KMS-11 (cell line): ENCODE results near the gene CNTN5.

Source experiments
- H2AFZ ChIP-seq: fragments of 200-600 bp; sonication (generic); 2 replicates; pipeline ENCODE4 v1.6.1; 2016; ENCODE audit warnings: antibody characterized with exemption, mixed run types, low read depth
- H3K27ac ChIP-seq: fragments of 200-600 bp; sonication (generic); 2 replicates; pipeline ENCODE4 v1.6.1; 2016; ENCODE audit warnings: mild to moderate bottlenecking, mixed run types
- H3K27me3 ChIP-seq: fragments of 200-600 bp; sonication (generic); 2 replicates; pipeline ENCODE4 v1.6.1; 2017; ENCODE audit warnings: mild to moderate bottlenecking, low read depth, mixed run types, moderate library complexity; ENCODE audit not compliant: insufficient read depth
- H3K36me3 ChIP-seq: fragments of 200-600 bp; sonication (generic); 2 replicates; pipeline ENCODE4 v1.6.1; 2017; ENCODE audit warnings: mild to moderate bottlenecking, mixed run types; ENCODE audit not compliant: insufficient read depth
- H3K4me1 ChIP-seq: fragments of 200-600 bp; sonication (generic); 2 replicates; pipeline ENCODE4 v1.6.1; 2016; ENCODE audit warnings: mild to moderate bottlenecking, low read depth, mixed run types; ENCODE audit not compliant: poor library complexity, severe bottlenecking
- H3K4me2 ChIP-seq: fragments of 200-600 bp; sonication (generic); 2 replicates; pipeline ENCODE4 v1.7.0; 2016; ENCODE audit warnings: mild to moderate bottlenecking, mixed run types
- H3K4me3 ChIP-seq: fragments of 200-600 bp; sonication (generic); IDR thresholded peaks from 2 replicates; pipeline ENCODE4 v1.6.1; 2017; ENCODE audit warnings: low read depth, low read length, mixed read lengths; ENCODE audit not compliant: insufficient read depth
- H3K79me2 ChIP-seq: fragments of 200-600 bp; sonication (generic); 2 replicates; pipeline ENCODE4 v1.6.1; 2016; ENCODE audit warnings: low read depth, mixed run types; ENCODE audit not compliant: insufficient read depth
- H3K9ac ChIP-seq: fragments of 200-600 bp; sonication (generic); 2 replicates; pipeline ENCODE4 v1.6.1; 2016; ENCODE audit warnings: mild to moderate bottlenecking, mixed run types
- H4K20me1 ChIP-seq: fragments of 200-600 bp; sonication (generic); 2 replicates; pipeline ENCODE4 v1.6.1; 2016; ENCODE audit warnings: mild to moderate bottlenecking, mixed run types; ENCODE audit not compliant: insufficient read depth
- CTCF ChIP-seq: fragments of 200-600 bp; sonication (generic); conservative IDR thresholded peaks from 2 replicates; pipeline ENCODE4 v1.6.1; 2017; ENCODE audit warnings: low read depth, mild to moderate bottlenecking, antibody characterized with exemption, low read length, moderate library complexity, mixed read lengths

The CNTN5 gene

GRCh38 chr11:99241066-99241465 is 220.3 kb downstream of the CNTN5 start:
- H3K9ac ChIP-seq, result no peak overlapping the region
- no peak overlapping the region for H2AFZ ChIP-seq
- H3K4me2 ChIP-seq, result no peak overlapping the region
- H3K79me2 ChIP-seq, result no peaks in the 10 kb centered on the region
- no peaks in the 10 kb centered on the region for H3K4me1 ChIP-seq
- no peak overlapping the region for H3K27ac ChIP-seq
- TF ChIP-seq CTCF, result no peak
- H3K4me3 ChIP-seq, result no peak overlapping the region
- H4K20me1 ChIP-seq, result no peaks in the 10 kb centered on the region
- H3K36me3 ChIP-seq, result no peaks in the 10 kb centered on the region
- no peaks in the 10 kb centered on the region for H3K27me3 ChIP-seq

GRCh38 chr11:99244613-99245012 is 223.9 kb downstream of the CNTN5 start:
- H3K4me1 ChIP-seq, result no peaks in the 10 kb centered on the region
- TF ChIP-seq CTCF, result no peak
- no peak overlapping the region for H3K4me3 ChIP-seq
- no peaks in the 10 kb centered on the region for H3K36me3 ChIP-seq
- no peaks in the 10 kb centered on the region for H4K20me1 ChIP-seq
- H3K27ac ChIP-seq, result no peak overlapping the region
- H3K9ac ChIP-seq, result no peak overlapping the region
- H3K79me2 ChIP-seq, result no peaks in the 10 kb centered on the region
- H2AFZ ChIP-seq, result no peak overlapping the region
- H3K4me2 ChIP-seq, result no peak overlapping the region
- H3K27me3 ChIP-seq, result no peaks in the 10 kb centered on the region

- no peaks in the 10 kb centered on the region for H4K20me1 ChIP-seq
- no peaks in the 10 kb centered on the region for H3K4me1 ChIP-seq
- no peak overlapping the region for H3K4me2 ChIP-seq
- H3K27ac ChIP-seq, result no peak overlapping the region
- H3K27me3 ChIP-seq, result no peaks in the 10 kb centered on the region
- H3K79me2 ChIP-seq, result no peaks in the 10 kb centered on the region
- no peak overlapping the region for H3K4me3 ChIP-seq
- H2AFZ ChIP-seq, result no peak overlapping the region
- no peak overlapping the region for H3K9ac ChIP-seq
- no peak for TF ChIP-seq CTCF
- no peaks in the 10 kb centered on the region for H3K36me3 ChIP-seq
Observed at GRCh38 chr11:99246199-99246598, 225.4 kb downstream of the CNTN5 start.

GRCh38 chr11:99256614-99257013 is 235.9 kb downstream of the CNTN5 start:
- Histone ChIP-seq H3K27ac (no peak overlapping the region), H3K27me3 (no peaks in the 10 kb centered on the region), H3K36me3 (no peaks in the 10 kb centered on the region), H3K79me2 (no peaks in the 10 kb centered on the region), H4K20me1 (no peaks in the 10 kb centered on the region), H3K4me2 (no peak overlapping the region), H3K4me1 (no peaks in the 10 kb centered on the region), H3K4me3 (no peak overlapping the region), H3K9ac (no peak overlapping the region), H2AFZ (no peak overlapping the region)
- TF ChIP-seq CTCF, result no peak

- Histone ChIP-seq H2AFZ (no peak overlapping the region), H3K79me2 (no peaks in the 10 kb centered on the region), H3K9ac (no peak overlapping the region), H4K20me1 (no peaks in the 10 kb centered on the region), H3K4me3 (no peak overlapping the region), H3K36me3 (no peaks in the 10 kb centered on the region), H3K4me1 (no peaks in the 10 kb centered on the region), H3K27me3 (no peaks in the 10 kb centered on the region), H3K27ac (no peak overlapping the region), H3K4me2 (no peak overlapping the region)
- no peak for TF ChIP-seq CTCF
Observed at GRCh38 chr11:99257131-99257530, 236.4 kb downstream of the CNTN5 start.
